Epithelial cell of proximal tubule (primary cell): ENCODE results near the gene NPL. TPM values are rescaled to one million over a fixed set of nuclear protein-coding genes. Genes with fewer than 3 reads are reported as not detected.

ENCODE experiments used
- DNase-seq: peaks from one replicate; pipeline ENCODE4 v3.0.0-alpha.2; 2011; ENCODE audit warnings: low read depth
- H3K4me3 ChIP-seq: 2 replicates; pipeline ENCODE4 v1.5.1; 2011; ENCODE audit warnings: low read depth, mild to moderate bottlenecking, low read length
- total RNA-seq: library from RNA; depleted of rRNA; stranded (reverse); fragments of >200 nt; gene quantifications from 2 replicates; pipeline ENCODE4 v1.2.3, GENCODE V29; 2015
- TF ChIP-seq, protein P1 (sequence below): conservative IDR thresholded peaks from 2 replicates; pipeline ENCODE4 v1.5.1; 2012; ENCODE audit warnings: low read depth, mild to moderate bottlenecking, low read length

The NPL gene, protein sequence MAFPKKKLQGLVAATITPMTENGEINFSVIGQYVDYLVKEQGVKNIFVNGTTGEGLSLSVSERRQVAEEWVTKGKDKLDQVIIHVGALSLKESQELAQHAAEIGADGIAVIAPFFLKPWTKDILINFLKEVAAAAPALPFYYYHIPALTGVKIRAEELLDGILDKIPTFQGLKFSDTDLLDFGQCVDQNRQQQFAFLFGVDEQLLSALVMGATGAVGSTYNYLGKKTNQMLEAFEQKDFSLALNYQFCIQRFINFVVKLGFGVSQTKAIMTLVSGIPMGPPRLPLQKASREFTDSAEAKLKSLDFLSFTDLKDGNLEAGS
- 0.06 and 0.36 TPM in 2 replicates for total RNA-seq

DNA sequence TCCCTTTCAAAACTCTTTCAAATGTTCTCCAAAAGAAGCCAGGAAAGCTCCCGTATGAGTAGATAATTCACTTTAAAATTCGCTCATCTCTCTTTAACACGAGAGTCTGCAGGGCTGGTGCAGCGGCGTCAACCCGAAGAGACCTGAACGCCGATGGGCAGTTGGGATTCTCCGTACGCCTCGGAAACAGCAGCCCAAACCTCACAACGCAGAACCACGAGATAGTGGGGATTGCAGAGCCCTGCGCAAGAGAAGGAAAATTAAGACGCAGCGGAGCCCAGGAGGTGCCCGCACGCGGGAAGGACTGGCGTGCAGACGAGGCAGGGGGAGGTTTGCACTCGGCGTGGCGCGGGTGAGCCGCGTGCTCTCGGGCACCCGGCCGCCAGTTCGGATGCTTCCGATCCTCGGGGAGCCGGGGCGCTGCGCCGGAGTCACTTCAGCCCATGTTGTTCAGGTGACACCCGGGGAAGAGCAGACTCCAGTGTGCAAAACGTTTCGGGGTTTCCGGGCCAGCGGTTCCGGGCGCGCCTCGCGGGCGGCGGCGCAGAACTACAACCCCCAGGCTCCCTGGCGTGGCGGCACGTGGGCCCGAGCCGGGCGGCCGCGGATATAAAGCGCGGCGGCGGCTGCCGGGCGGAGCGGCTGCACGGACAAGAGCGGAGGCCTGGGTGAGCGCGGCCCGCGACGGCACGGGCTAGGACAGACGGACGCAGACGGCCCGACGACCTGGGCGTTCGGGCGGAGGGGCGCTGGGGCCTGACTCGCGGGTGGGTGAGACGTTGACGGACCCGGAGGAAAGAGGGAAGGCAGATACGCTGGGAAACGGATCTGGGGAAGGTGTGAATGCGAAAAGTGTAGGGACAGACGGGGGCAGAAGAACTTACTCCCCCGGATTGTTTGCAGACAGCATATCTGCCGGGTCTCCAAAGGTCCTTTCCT is at the start of gene NPL:
TSS of gene NPL (plus strand) at position 636 of the 939 bp plus-strand sequence. CDS start 4,599 bp downstream, outside the sequence.
- no peak for DNase-seq
- H3K4me3 ChIP-seq, result peak within 1 kb of the TSS; percentile 55
- TF ChIP-seq, protein P1, sequence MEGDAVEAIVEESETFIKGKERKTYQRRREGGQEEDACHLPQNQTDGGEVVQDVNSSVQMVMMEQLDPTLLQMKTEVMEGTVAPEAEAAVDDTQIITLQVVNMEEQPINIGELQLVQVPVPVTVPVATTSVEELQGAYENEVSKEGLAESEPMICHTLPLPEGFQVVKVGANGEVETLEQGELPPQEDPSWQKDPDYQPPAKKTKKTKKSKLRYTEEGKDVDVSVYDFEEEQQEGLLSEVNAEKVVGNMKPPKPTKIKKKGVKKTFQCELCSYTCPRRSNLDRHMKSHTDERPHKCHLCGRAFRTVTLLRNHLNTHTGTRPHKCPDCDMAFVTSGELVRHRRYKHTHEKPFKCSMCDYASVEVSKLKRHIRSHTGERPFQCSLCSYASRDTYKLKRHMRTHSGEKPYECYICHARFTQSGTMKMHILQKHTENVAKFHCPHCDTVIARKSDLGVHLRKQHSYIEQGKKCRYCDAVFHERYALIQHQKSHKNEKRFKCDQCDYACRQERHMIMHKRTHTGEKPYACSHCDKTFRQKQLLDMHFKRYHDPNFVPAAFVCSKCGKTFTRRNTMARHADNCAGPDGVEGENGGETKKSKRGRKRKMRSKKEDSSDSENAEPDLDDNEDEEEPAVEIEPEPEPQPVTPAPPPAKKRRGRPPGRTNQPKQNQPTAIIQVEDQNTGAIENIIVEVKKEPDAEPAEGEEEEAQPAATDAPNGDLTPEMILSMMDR, result no peak

DNA sequence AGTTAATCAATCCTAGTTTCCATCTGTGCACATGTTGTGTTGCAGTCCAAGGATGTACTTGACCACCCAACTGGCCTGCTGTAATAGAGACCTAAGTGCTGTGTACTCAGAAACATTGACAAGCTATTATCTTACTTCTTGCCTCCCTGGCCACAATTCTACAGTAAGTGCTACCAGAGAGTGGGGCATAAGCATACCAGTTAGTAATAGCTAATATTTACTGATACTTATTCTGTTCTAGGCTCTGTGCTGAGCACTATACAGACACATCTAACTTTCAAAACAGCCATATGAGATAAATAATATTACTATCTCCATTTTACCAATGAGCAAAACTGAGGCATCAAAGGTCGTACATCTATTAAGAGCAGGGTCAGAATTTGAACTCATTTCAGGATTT is 49.5 kb upstream of the NPL start:
- no peak overlapping the region for H3K4me3 ChIP-seq
- DNase-seq, result no peak
- TF ChIP-seq, protein P1, result no peak

DNA sequence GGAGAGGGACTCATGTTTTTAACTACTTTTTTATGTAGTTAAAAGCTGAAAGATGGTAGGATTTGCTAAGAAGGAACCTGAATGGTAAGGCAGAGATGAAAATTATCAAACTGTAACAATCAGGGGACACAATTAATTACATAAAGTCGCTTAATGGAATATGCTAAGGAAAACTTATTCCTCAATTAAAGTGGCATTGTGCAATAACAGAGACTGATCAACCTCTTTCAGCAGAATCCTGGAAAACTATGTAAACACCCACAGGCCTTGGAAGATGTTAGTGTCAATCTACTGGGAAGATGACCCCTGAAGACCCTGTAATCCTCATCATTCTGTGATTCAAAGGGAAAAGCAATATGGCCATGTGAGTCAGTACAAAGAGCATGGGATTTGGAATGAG is 46.8 kb upstream of the NPL start:
- TF ChIP-seq, protein P1, result no peak
- DNase-seq, result no peak
- H3K4me3 ChIP-seq, result no peak overlapping the region

DNA sequence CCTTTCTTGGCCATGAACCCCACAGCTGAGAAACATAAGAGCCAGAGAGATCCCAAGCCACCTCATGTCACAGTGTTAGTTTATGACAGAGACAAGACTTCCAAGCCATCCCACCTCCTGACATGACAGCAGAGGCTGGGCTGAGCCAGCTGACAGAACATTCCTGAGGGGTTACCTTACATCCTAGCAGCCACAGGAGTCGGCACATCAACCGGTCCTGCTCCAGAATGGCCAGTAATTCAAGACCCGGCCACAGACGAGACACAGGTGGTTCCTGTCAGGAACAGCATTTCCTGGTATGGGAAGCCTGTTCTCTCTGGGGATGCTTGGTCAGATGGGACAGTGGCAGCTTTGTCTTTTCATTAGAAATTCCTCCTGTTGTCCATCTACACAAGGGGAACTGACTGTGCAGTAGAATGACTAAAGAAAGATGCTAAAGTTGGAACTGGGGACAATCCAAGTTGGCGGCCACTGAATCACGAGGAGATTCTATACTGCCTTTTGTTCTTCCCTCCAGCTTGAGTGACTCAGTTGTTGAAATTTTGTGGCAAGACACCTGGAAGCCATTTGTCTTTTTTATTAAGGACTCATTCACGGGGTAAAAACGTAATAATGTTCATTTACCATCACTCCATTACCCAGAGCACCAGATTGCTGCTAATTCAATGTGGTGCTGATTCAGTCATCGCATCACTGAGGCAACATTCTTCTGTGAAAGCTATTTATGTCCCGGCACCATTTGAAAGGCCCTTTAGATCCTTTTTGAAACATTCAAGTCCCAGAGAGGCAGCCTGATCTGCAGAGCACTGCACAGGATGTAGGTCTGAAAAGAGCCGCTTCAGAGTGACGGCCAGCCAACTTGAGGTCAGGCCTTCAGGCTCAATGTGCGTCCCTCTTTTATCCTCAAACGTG is 37.2 kb upstream of the NPL start:
- no peak overlapping the region for H3K4me3 ChIP-seq
- TF ChIP-seq, protein P1, result no peak
- no peak for DNase-seq

DNA sequence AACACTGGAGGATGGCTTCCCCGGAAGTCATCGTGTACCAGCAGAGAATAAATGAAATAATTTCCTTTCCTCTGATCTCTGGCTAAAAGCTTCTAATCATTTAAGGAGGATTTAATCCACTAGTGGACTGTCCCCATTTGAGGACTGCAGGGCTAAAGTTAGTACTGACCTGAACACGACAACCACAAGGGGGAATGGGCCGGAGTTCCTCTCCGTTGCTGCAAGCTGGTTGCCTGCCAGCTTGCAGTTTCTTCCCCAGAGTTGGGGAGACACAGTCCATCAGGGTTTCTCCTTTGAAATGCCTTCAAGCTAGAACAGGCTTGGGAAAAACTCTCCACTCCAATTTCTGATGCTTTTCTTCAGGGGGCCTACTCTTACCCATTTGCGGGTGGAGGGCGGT is 35.5 kb upstream of the NPL start:
- H3K4me3 ChIP-seq, result no peak overlapping the region
- TF ChIP-seq, protein P1, result no peak
- DNase-seq, result no peak

DNA sequence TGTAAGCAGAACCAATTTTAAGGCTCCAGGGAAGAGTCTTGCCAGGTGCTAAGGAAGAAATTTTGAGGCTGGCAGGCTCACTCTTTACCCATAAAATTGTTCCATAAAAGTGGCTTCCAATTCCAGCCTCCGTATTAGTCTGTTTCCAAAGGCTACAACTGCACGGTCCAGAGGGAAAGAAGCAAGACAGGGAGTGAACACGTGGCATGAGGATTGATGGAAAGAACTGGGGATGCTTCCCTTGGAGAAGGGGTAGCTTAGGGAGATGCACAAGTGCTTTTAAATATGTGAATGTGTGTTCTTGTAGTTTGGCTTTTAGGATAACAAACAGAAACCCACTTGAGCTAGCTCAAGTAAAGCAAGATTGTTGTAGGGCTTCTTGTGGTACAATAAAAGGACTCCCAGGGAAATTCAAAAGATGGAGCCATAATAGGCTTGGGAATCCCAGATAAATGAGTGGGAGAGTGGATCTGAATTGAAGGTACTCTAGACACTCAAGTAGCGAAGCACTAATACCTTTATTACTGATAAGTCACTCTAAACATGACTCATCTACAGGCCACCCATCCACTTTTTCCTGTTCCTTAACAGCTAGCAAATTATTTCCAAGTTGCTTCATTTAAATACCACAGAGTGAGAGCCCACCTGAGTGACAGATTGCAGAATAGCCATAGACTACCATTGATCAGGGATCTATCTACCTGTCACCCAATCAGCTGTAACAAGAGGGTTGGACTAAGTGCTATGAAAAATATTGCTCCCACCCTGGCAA is 34.8 kb upstream of the NPL start:
- TF ChIP-seq, protein P1, result no peak
- H3K4me3 ChIP-seq, result no peak overlapping the region
- DNase-seq, result no peak
